ENCODE measurements around the gene NPR3.
"Not testable (repeated sequence)": the region's sequence is repeated elsewhere in the genome, so short reads cannot be mapped to it uniquely, and the experiment has no call there.

NPR3 gene

GRCh38 chr5:32769711-32770110 lies 58.6 kb downstream of the NPR3 start:
- no peak for DNase-seq

GRCh38 chr5:32770444-32770843 lies 59.3 kb downstream of the NPR3 start:
- DNase-seq, result no peak

- DNase-seq, result no peak
These were observed 59.9 kb downstream of the NPR3 start for GRCh38 chr5:32771037-32771436.

GRCh38 chr5:32773944-32774343 lies 62.8 kb downstream of the NPR3 start:
- DNase-seq, result no peak

- no peak for DNase-seq
These were observed 65.1 kb downstream of the NPR3 start for GRCh38 chr5:32776200-32776599.

GRCh38 chr5:32777222-32777621 lies 66.1 kb downstream of the NPR3 start:
- DNase-seq, result no peak

GRCh38 chr5:32777733-32778132 lies 66.6 kb downstream of the NPR3 start:
- DNase-seq, result no peak

GRCh38 chr5:32778403-32778802 lies 67.3 kb downstream of the NPR3 start:
- DNase-seq, result no peak

- no peak for DNase-seq
These were observed 68.8 kb downstream of the NPR3 start for GRCh38 chr5:32779754-32780415.

- no peak for DNase-seq
These were observed 69.4 kb downstream of the NPR3 start for GRCh38 chr5:32780508-32780919.

GRCh38 chr5:32783661-32784060 lies 72.5 kb downstream of the NPR3 start:
- no peak for DNase-seq

- no peak for DNase-seq
These were observed 74.6 kb downstream of the NPR3 start for GRCh38 chr5:32785611-32786254.

GRCh38 chr5:32786311-32786710 lies 75.2 kb downstream of the NPR3 start:
- DNase-seq, result no peak

- no peak for DNase-seq
These were observed 79.4 kb downstream of the NPR3 start for GRCh38 chr5:32790411-32790951.

- no peak for DNase-seq
These were observed 80.6 kb downstream of the NPR3 start for GRCh38 chr5:32791536-32792243.

GRCh38 chr5:32794086-32794485 lies 83.0 kb downstream of the NPR3 start:
- no peak for DNase-seq

- DNase-seq, result no peak
These were observed 91.6 kb downstream of the NPR3 start for GRCh38 chr5:32802764-32803163.

GRCh38 chr5:32803656-32804055 lies 92.5 kb downstream of the NPR3 start:
- no peak for DNase-seq

GRCh38 chr5:32805462-32805861 lies 94.3 kb downstream of the NPR3 start:
- DNase-seq, result not testable (repeated sequence)

- no peak for DNase-seq
These were observed 95.0 kb downstream of the NPR3 start for GRCh38 chr5:32805971-32806638.

- DNase-seq, result no peak
These were observed 97.7 kb downstream of the NPR3 start for GRCh38 chr5:32808783-32809182.

GRCh38 chr5:32810804-32811203 lies 99.7 kb downstream of the NPR3 start:
- no peak for DNase-seq

- DNase-seq, result no peak
These were observed 101.3 kb downstream of the NPR3 start for GRCh38 chr5:32812399-32812798.

Measured in DMS153 (cell line).